WERI-Rb-1 (cell line): Measurements from ENCODE around the gene HDAC9.

Experiments
- DNase-seq: peaks from one replicate; pipeline ENCODE4 v3.0.0-alpha.2; 2020
- H3K27ac ChIP-seq: fragments of 250-450 bp; sonication (Bioruptor Pico); 2 replicates; pipeline ENCODE4 v1.5.1; 2020; ENCODE audit warnings: mild to moderate bottlenecking, moderate library complexity
- H3K27me3 ChIP-seq: fragments of 250-450 bp; sonication (Bioruptor Pico); 2 replicates; pipeline ENCODE4 v1.5.1; 2021; ENCODE audit warnings: mild to moderate bottlenecking, low read depth, moderate library complexity; ENCODE audit not compliant: insufficient read depth, severe bottlenecking
- H3K36me3 ChIP-seq: fragments of 250-450 bp; sonication (Bioruptor Pico); 2 replicates; pipeline ENCODE4 v1.5.1; 2020; ENCODE audit warnings: mild to moderate bottlenecking, moderate library complexity
- H3K4me3 ChIP-seq: 2 replicates; pipeline ENCODE4 v1.5.1; 2011; ENCODE audit warnings: low read depth, mild to moderate bottlenecking, control low read depth, low read length
- H3K9me3 ChIP-seq: fragments of 250-450 bp; sonication (Bioruptor Pico); 2 replicates; pipeline ENCODE4 v1.5.1; 2021; ENCODE audit warnings: mild to moderate bottlenecking, moderate library complexity; ENCODE audit not compliant: severe bottlenecking
- CTCF ChIP-seq: IDR thresholded peaks from 2 replicates; pipeline ENCODE4 v1.5.1; 2011; ENCODE audit warnings: low read depth, mild to moderate bottlenecking, control low read depth, inconsistent platforms, low read length

HDAC9 gene

GRCh38 chr7:18993933-18994668 is 498.6 kb downstream of the HDAC9 start:
- DNase-seq, result no peak
- no peak overlapping the region for H3K4me3 ChIP-seq
- no peaks in the 10 kb centered on the region for H3K27me3 ChIP-seq
- no peak overlapping the region for H3K27ac ChIP-seq
- H3K36me3 ChIP-seq, result no peaks in the 10 kb centered on the region
- H3K9me3 ChIP-seq, result no peaks in the 10 kb centered on the region
- no peak for TF ChIP-seq CTCF

GRCh38 chr7:18995270-18995671 is 499.7 kb downstream of the HDAC9 start:
- Histone ChIP-seq H3K9me3 (no peaks in the 10 kb centered on the region), H3K4me3 (no peak overlapping the region), H3K36me3 (no peaks in the 10 kb centered on the region), H3K27ac (no peak overlapping the region), H3K27me3 (no peaks in the 10 kb centered on the region)
- no peak for TF ChIP-seq CTCF
- no peak for DNase-seq

GRCh38 chr7:18995811-18996426 is 500.4 kb downstream of the HDAC9 start:
- no peak overlapping the region for H3K4me3 ChIP-seq
- no peak for DNase-seq
- H3K36me3 ChIP-seq, result no peaks in the 10 kb centered on the region
- no peaks in the 10 kb centered on the region for H3K9me3 ChIP-seq
- H3K27me3 ChIP-seq, result no peaks in the 10 kb centered on the region
- no peak for TF ChIP-seq CTCF
- no peak overlapping the region for H3K27ac ChIP-seq

GRCh38 chr7:18996583-18996982 is 501.0 kb downstream of the HDAC9 start:
- H3K27ac ChIP-seq, result no peak overlapping the region

GRCh38 chr7:18997477-18998150 is 502.1 kb downstream of the HDAC9 start:
- no peak for DNase-seq
- Histone ChIP-seq H3K36me3 (no peaks in the 10 kb centered on the region), H3K27ac (no peak overlapping the region), H3K4me3 (no peak overlapping the region), H3K27me3 (no peaks in the 10 kb centered on the region), H3K9me3 (no peaks in the 10 kb centered on the region)
- TF ChIP-seq CTCF, result no peak

More at GRCh38 chr7:18996583-18996982, 501.0 kb downstream of the HDAC9 start:
- H3K36me3 ChIP-seq, result no peaks in the 10 kb centered on the region
- no peak for TF ChIP-seq CTCF
- H3K27me3 ChIP-seq, result no peaks in the 10 kb centered on the region
- no peak overlapping the region for H3K4me3 ChIP-seq
- DNase-seq, result no peak
- H3K9me3 ChIP-seq, result no peaks in the 10 kb centered on the region
